ENCODE results near the gene EAPP. TPM values are rescaled to one million over a fixed set of nuclear protein-coding genes. Genes with fewer than 3 reads are reported as not detected.

EAPP gene
- total RNA-seq, 4 donors from 2014 or later: 45.2 to 68.7 (median 57.6) TPM

GRCh38 chr14:34472706-34473279, 66.7 kb downstream of the EAPP start:
- H3K36me3 ChIP-seq: no peaks in the 10 kb centered on the region
- no peak overlapping the region for H3K27ac ChIP-seq
- H3K4me1 ChIP-seq: no peaks in the 10 kb centered on the region
- TF ChIP-seq CTCF (IDR thresholded peaks at IDR 0.05) (no peak), POLR2A (IDR thresholded peaks at IDR 0.05) (no peak)
- H3K27me3 ChIP-seq: no peaks in the 10 kb centered on the region
- no peaks in the 10 kb centered on the region for H3K9me3 ChIP-seq
- H3K4me3 ChIP-seq (replicated peaks in 1 of 3): no peak overlapping the region
- 84 to 90% methylated on average over 6 of the region's 6 CpGs for WGBS, 2 donors
- intact Hi-C loops (cut with DNase I): no loop called here
- no peak for DNase-seq

- H3K4me1 ChIP-seq: no peaks in the 10 kb centered on the region
- H3K9me3 ChIP-seq: no peaks in the 10 kb centered on the region
- no peak for DNase-seq
- no peak for TF ChIP-seq CTCF (IDR thresholded peaks at IDR 0.05)
- TF ChIP-seq POLR2A (IDR thresholded peaks at IDR 0.05): no peak
- no peaks in the 10 kb centered on the region for H3K27me3 ChIP-seq
- H3K27ac ChIP-seq: no peak overlapping the region
- H3K4me3 ChIP-seq (replicated peaks in 1 of 3): no peak overlapping the region
- H3K36me3 ChIP-seq: no peaks in the 10 kb centered on the region
- intact Hi-C loops (cut with DNase I): no loop called here
Observed at GRCh38 chr14:34470319-34470718, 69.2 kb downstream of the EAPP start.

- no peaks in the 10 kb centered on the region for H3K9me3 ChIP-seq
- DNase-seq: no peak
- no peaks in the 10 kb centered on the region for H3K27me3 ChIP-seq
- intact Hi-C loops (cut with DNase I): loop anchor here (10.0 kb wide), 1 partner anchor 68 kb away; the partner anchor contains the start of gene EAPP
- WGBS, 2 donors: 98 to 100% methylated on average over 2 of the region's 2 CpGs
- H3K36me3 ChIP-seq: no peaks in the 10 kb centered on the region
- no peaks in the 10 kb centered on the region for H3K4me1 ChIP-seq
- no peak overlapping the region for H3K27ac ChIP-seq
- TF ChIP-seq POLR2A (IDR thresholded peaks at IDR 0.05) (no peak), CTCF (IDR thresholded peaks at IDR 0.05) (no peak)
- H3K4me3 ChIP-seq (replicated peaks in 1 of 3): no peak overlapping the region
Observed at GRCh38 chr14:34466691-34467090, 72.8 kb downstream of the EAPP start.

Small RNAs within 50 kb of the gene (small RNA-seq; reads per million reads assigned to genes)
- gene RNU1-27P (not detected), gene RNU1-28P (not detected)

Other genes with a start within 250 kb of the EAPP start
- gene SPTSSA, start 77.5 kb downstream of the EAPP start, total RNA-seq: 10 to 100 TPM; 25.9 to 30.6 (median 28.5) TPM
- 100 to 1,000 TPM in 2 of 4 donors, 10 to 100 TPM in 2; 80.8 to 154 (median 98.6) TPM for gene SNX6, start 90.4 kb upstream of the EAPP start, total RNA-seq
- 10 to 100 TPM; 33.0 to 75.7 (median 41.4) TPM for gene CFL2, start 174.9 kb upstream of the EAPP start, total RNA-seq